HCT116 (cell line): ENCODE results near the gene EFR3B.

Experiments used
- EZH2 ChIP-seq: fragments of 200-600 bp; sonication (generic); IDR thresholded peaks from 2 replicates; pipeline ENCODE4 v1.6.1; 2017; ENCODE audit warnings: antibody characterized with exemption, mixed run types
- POLR2A ChIP-seq: IDR thresholded peaks from 2 replicates; pipeline ENCODE4 v1.7.0; 2011; ENCODE audit warnings: borderline replicate concordance; ENCODE audit not compliant: insufficient read depth, insufficient read length; ENCODE audit errors: extremely low read depth
- POLR2AphosphoS5 ChIP-seq: IDR thresholded peaks from 2 replicates; pipeline ENCODE4 v1.6.1; 2011; ENCODE audit warnings: mild to moderate bottlenecking, low read depth, low read length, moderate library complexity
- SIN3A ChIP-seq: IDR thresholded peaks from 2 replicates; pipeline ENCODE4 v1.6.1; 2012; ENCODE audit warnings: low read depth
- TF ChIP-seq, protein P1 (sequence below), 3 experiments: fragments of 200-600 bp in 1 of 3; sonication (generic) in 1 of 3; IDR thresholded peaks in 2 of 3; conservative IDR thresholded peaks in 1 of 3; 2 replicates each; pipeline ENCODE4 v1.5.1; 2012 to 2017; ENCODE audit warnings: low read depth in 2 of 3, low read length in 2 of 3, antibody characterized with exemption in 1 of 3, borderline replicate concordance in 1 of 3, control low read depth in 1 of 3, mild to moderate bottlenecking in 1 of 3, mixed read lengths in 1 of 3, mixed run types in 1 of 3, moderate library complexity in 1 of 3; ENCODE audit not compliant: insufficient read depth in 1 of 3
- TF ChIP-seq, protein P2 (sequence below): IDR thresholded peaks from 2 replicates; pipeline ENCODE4 v1.6.1; 2012
- TF ChIP-seq, protein P3 (sequence below): IDR thresholded peaks from 2 replicates; pipeline ENCODE4 v1.6.1; 2012; ENCODE audit warnings: low read depth

DNA sequence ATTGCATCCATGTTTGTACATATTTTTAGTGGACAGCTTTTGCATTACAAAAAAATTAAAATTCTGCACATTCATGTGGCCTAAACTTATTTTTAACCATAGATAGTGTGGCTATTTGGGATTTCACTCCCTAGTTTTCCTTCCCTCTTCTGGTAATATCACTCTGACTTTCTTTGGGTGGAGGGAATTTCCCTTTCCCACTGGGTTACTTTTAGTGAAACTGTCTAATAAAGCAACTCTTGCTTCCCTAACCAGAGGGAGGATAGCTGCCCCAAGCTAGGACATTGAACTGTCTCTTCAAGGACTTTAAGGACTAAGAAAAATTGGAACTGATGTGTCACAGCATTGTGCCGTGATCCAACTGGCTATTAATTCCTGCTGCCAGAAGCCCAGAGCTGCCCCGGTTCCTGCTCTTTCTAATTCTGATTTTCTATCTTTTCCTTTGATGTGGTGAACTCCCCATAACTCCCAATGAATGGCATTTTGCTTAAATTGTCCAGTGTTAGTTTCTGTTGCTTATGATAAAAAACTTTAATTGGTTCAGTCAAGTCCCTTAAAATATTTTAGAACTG, 20.0 kb upstream of the EFR3B start:
- TF ChIP-seq, protein P1, sequence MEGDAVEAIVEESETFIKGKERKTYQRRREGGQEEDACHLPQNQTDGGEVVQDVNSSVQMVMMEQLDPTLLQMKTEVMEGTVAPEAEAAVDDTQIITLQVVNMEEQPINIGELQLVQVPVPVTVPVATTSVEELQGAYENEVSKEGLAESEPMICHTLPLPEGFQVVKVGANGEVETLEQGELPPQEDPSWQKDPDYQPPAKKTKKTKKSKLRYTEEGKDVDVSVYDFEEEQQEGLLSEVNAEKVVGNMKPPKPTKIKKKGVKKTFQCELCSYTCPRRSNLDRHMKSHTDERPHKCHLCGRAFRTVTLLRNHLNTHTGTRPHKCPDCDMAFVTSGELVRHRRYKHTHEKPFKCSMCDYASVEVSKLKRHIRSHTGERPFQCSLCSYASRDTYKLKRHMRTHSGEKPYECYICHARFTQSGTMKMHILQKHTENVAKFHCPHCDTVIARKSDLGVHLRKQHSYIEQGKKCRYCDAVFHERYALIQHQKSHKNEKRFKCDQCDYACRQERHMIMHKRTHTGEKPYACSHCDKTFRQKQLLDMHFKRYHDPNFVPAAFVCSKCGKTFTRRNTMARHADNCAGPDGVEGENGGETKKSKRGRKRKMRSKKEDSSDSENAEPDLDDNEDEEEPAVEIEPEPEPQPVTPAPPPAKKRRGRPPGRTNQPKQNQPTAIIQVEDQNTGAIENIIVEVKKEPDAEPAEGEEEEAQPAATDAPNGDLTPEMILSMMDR (IDR thresholded peaks at IDR 0.05 in 2 of 3, conservative IDR thresholded peaks at IDR 0.05 in 1 of 3; ENCODE audit: borderline replicate concordance in 1 of 3, insufficient read depth in 1 of 3, low read depth in 2 of 3, low read length in 2 of 3), result no peak
- TF ChIP-seq POLR2A, result no peak
- no peak for TF ChIP-seq POLR2AphosphoS5
- TF ChIP-seq EZH2, result no peak
- TF ChIP-seq, protein P2, sequence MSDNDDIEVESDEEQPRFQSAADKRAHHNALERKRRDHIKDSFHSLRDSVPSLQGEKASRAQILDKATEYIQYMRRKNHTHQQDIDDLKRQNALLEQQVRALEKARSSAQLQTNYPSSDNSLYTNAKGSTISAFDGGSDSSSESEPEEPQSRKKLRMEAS, result no peak
- TF ChIP-seq, protein P3, sequence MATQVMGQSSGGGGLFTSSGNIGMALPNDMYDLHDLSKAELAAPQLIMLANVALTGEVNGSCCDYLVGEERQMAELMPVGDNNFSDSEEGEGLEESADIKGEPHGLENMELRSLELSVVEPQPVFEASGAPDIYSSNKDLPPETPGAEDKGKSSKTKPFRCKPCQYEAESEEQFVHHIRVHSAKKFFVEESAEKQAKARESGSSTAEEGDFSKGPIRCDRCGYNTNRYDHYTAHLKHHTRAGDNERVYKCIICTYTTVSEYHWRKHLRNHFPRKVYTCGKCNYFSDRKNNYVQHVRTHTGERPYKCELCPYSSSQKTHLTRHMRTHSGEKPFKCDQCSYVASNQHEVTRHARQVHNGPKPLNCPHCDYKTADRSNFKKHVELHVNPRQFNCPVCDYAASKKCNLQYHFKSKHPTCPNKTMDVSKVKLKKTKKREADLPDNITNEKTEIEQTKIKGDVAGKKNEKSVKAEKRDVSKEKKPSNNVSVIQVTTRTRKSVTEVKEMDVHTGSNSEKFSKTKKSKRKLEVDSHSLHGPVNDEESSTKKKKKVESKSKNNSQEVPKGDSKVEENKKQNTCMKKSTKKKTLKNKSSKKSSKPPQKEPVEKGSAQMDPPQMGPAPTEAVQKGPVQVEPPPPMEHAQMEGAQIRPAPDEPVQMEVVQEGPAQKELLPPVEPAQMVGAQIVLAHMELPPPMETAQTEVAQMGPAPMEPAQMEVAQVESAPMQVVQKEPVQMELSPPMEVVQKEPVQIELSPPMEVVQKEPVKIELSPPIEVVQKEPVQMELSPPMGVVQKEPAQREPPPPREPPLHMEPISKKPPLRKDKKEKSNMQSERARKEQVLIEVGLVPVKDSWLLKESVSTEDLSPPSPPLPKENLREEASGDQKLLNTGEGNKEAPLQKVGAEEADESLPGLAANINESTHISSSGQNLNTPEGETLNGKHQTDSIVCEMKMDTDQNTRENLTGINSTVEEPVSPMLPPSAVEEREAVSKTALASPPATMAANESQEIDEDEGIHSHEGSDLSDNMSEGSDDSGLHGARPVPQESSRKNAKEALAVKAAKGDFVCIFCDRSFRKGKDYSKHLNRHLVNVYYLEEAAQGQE, result no peak
- no peak for TF ChIP-seq SIN3A
